Testis (tissue), 3 donors: Measurements from ENCODE around the gene PIGS. TPM values are rescaled to one million over a fixed set of nuclear protein-coding genes. Genes with fewer than 3 reads are reported as not detected.

Experiments
- DNase-seq: peaks from one replicate; pipeline ENCODE4 v3.0.0-alpha.2; 2019
- H3K27ac ChIP-seq, 2 donors: fragments of 200-600 bp; sonication (generic); one replicate each; pipeline ENCODE4 v1.5.1; 2019
- H3K27me3 ChIP-seq: fragments of 200-600 bp; sonication (generic); one replicate; pipeline ENCODE4 v1.5.1; 2019
- H3K36me3 ChIP-seq: fragments of 200-600 bp; sonication (generic); one replicate; pipeline ENCODE4 v1.5.1; 2017; ENCODE audit warnings: low read depth; ENCODE audit errors: missing control alignments
- H3K4me1 ChIP-seq: fragments of 200-600 bp; sonication (generic); one replicate; pipeline ENCODE4 v1.5.1; 2019
- H3K4me3 ChIP-seq, 2 donors: fragments of 200-600 bp; sonication (generic); one replicate each; pipeline ENCODE4 v1.5.1; 2017 to 2019
- H3K9me3 ChIP-seq: fragments of 200-600 bp; sonication (generic); one replicate; pipeline ENCODE4 v1.5.1; 2017
- POLR2A ChIP-seq: fragments of 450-650 bp; IDR thresholded peaks from one replicate; pipeline ENCODE4 v1.6.1; 2017; ENCODE audit warnings: antibody characterized with exemption, mild to moderate bottlenecking, moderate library complexity
- WGBS, 2 donors: methylation state at CpG; one replicate each; pipeline ENCODE4 v1.1.5; 2018; 5-methylcytosine and 5-hydroxymethylcytosine counted together
- intact Hi-C: fragments of 100-400 bp; cut with DNase I; formaldehyde crosslinking; loops from one replicate; pipeline ENCODE4 v1.15.1; 2023; ENCODE audit warnings: low total_unique reads
- polyA plus RNA-seq: library from polyadenylated mRNA; stranded (reverse); fragments of 350-450 nt; fragmentation: Illumina TruSeq; extraction: RNeasy Lipid Tissue Mini Kit (QIAGEN cat#74804); gene quantifications from one replicate; pipeline ENCODE4 v1.2.3, GENCODE V29; 2014; ENCODE audit warnings: low read depth, low replicate concordance; ENCODE audit not compliant: insufficient read depth
- total RNA-seq, 2 donors: library from RNA; depleted of rRNA; stranded (reverse); fragments of >200 nt; gene quantifications; one replicate each; pipeline ENCODE4 v1.2.3, GENCODE V29; 2016
- TF ChIP-seq, protein P1 (sequence below), 3 experiments: fragments of 450-650 bp in 2 of 3; fragments of 200-600 bp in 1 of 3; sonication (generic) in 1 of 3; IDR thresholded peaks; one replicate each; pipeline ENCODE4 v1.5.1; 2016 to 2019; ENCODE audit warnings: antibody characterized with exemption in 3 of 3, mild to moderate bottlenecking in 2 of 3, moderate library complexity in 1 of 3

Gene PIGS
- total and polyA plus RNA-seq, 3 donors from 2014 or later, result 57.7 to 124 (median 92.4) TPM

DNA sequence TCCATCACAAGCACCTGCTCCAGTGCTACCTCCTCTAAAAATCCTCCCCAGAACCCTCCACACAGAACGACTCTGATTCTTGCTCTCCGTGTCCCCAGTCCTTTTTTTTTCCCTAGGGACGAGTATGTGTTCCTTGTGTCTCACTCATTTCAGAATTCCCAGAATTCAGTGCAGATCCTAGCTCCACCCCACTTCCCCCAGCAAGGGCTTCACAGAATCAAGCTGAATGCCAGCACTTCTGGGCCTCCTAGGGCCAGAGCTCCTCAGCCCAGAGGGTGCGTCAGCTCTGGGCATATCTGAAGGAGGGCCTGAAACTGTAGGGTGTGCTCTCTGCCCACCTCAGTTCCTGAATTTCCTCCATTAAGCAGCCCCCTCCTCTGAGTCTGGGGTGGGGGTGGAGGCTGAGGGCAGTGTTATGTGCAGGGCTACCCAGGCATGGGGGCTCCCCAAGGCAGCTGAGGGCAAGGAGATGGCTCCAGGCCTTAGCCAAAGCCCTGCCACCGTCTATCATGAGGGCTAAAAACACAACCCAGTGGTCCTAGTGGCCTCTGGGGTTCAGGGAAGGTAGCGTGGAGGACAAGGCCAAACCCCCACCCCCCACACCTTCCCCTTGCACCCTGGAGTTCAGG, 25.4 kb downstream of the PIGS start:
- Histone ChIP-seq H3K27ac (no peak overlapping the region), H3K27me3 (no peaks in the 10 kb centered on the region), H3K36me3 (no peaks in the 10 kb centered on the region), H3K9me3 (no peaks in the 10 kb centered on the region), H3K4me1 (peaks cover 10% of the 10 kb centered on the region), H3K4me3 (no peak overlapping the region)
- DNase-seq, result no peak
- WGBS, 2 donors, result 81 to 84% methylated on average over 5 to 6 of the region's 6 CpGs
- TF ChIP-seq, protein P1, sequence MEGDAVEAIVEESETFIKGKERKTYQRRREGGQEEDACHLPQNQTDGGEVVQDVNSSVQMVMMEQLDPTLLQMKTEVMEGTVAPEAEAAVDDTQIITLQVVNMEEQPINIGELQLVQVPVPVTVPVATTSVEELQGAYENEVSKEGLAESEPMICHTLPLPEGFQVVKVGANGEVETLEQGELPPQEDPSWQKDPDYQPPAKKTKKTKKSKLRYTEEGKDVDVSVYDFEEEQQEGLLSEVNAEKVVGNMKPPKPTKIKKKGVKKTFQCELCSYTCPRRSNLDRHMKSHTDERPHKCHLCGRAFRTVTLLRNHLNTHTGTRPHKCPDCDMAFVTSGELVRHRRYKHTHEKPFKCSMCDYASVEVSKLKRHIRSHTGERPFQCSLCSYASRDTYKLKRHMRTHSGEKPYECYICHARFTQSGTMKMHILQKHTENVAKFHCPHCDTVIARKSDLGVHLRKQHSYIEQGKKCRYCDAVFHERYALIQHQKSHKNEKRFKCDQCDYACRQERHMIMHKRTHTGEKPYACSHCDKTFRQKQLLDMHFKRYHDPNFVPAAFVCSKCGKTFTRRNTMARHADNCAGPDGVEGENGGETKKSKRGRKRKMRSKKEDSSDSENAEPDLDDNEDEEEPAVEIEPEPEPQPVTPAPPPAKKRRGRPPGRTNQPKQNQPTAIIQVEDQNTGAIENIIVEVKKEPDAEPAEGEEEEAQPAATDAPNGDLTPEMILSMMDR (IDR thresholded peaks at IDR 0.05), result no peak
- no peak for TF ChIP-seq POLR2A
- intact Hi-C loops, result no loop called here

DNA sequence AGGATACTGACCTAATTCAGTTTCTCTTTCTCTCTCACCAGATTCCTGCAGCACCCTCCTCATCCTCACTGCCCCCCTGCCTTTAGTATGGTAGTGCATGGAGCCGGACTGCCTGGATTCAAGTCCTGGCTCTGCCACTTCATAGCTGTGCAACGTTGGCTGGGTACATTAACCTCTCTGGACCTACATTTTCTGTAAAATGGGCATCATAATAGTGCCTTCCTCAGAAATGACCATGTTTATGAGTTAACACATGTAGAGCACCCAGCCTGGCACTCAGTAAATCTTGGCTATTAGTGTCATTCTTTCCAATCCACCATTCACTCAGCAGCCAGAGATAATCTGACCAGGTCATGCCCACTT, 26.2 kb downstream of the PIGS start:
- TF ChIP-seq POLR2A, result no peak
- TF ChIP-seq, protein P1 (IDR thresholded peaks at IDR 0.05), result no peak
- WGBS, 2 donors, result 91 to 94% methylated on average over 2 of the region's 2 CpGs
- no peaks in the 10 kb centered on the region for H3K36me3 ChIP-seq
- H3K9me3 ChIP-seq, result no peaks in the 10 kb centered on the region
- H3K4me3 ChIP-seq, result no peak overlapping the region
- DNase-seq, result no peak
- no peaks in the 10 kb centered on the region for H3K27me3 ChIP-seq
- intact Hi-C loops, result no loop called here
- peaks cover 7% of the 10 kb centered on the region for H3K4me1 ChIP-seq
- H3K27ac ChIP-seq, result no peak overlapping the region

DNA sequence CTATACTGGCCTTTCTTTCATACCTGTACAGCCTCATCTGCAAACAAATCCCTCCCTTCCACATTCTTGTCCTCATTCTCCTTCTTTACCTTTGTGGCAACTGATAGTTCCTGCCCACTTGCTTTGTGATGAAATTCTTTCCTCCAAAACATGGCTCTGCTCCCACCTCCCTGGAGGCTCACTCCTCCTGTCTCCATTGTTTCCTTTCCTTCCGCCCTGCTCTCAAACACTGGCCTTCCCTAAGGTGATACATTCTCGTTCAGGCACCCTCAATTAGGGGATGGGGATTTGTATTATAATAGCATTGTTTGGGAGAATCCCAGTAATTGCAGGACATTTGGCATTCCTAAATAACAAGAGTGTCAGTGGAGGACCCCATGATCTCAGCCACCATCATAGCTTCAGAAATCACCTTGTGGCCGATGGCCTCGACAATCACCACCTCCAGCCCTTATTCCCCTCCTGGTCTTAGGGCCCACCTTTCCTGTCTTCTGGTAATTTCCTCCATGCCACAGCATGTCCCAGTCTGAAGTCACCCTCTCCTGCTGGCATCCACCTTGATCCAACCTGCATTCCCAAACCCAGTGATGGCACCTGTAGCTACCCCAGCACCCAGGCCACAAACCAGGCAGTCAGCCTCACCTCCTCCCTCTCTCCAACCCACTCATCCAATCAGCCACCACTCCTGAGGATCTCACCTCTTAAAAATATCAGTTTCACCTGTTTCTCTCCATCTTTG, 26.8 kb downstream of the PIGS start:
- Histone ChIP-seq H3K27ac (no peak overlapping the region), H3K9me3 (no peaks in the 10 kb centered on the region)
- TF ChIP-seq POLR2A, result no peak
- TF ChIP-seq, protein P1 (IDR thresholded peaks at IDR 0.05), result no peak

DNA sequence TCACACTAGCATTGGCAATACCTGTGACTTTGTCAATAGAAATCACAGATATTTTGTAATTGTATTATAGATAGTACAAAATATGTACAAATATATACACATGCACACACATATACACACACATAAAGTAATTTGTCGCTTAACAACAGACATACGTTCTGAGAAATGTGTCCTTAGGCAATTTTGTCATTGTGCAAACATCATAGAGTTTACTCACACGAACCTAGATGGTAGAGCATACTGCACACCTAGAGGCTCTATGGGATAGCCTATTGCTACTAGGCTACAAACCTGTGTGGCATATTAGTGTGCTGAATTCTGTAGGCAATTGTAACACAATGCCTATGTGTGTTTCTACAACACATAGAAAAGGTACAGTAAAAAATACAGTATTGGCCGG, 29.9 kb downstream of the PIGS start:
- Histone ChIP-seq H3K9me3 (no peaks in the 10 kb centered on the region), H3K27ac (no peak overlapping the region), H3K4me1 (no peaks in the 10 kb centered on the region), H3K4me3 (no peak overlapping the region), H3K27me3 (no peaks in the 10 kb centered on the region), H3K36me3 (no peaks in the 10 kb centered on the region)
- 92 to 94% methylated on average over 4 of the region's 4 CpGs for WGBS, 2 donors
- intact Hi-C loops, result no loop called here
- no peak for TF ChIP-seq POLR2A
- DNase-seq, result no peak

More for the DNA sequence above, 26.8 kb downstream of the PIGS start:
- Histone ChIP-seq H3K4me3 (no peak overlapping the region), H3K27me3 (no peaks in the 10 kb centered on the region), H3K36me3 (no peaks in the 10 kb centered on the region), H3K4me1 (peaks cover 3% of the 10 kb centered on the region)
- intact Hi-C loops, result no loop called here
- no peak for DNase-seq
- WGBS, 2 donors, result 88 to 92% methylated on average over 4 of the region's 4 CpGs

DNA sequence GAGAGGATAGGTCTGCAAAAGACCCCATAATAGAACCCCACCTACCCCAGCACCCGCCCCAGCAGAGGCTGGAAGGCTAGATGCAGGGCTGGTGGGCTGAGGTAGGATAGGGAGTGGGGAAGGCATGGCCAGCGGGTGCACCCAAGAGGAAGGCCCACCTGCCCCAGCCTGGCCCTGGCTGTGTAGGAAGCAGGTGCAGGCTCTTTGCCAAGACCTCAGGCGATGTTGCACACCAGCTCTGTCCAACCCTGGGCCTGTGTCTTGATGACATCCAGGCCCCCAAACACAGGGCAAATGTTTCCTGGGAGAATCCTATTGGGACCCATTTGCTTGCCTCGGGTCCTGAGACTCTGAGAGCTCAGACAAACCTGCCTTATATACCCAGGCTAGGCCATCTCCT, 31.1 kb downstream of the PIGS start:
- no peak overlapping the region for H3K27ac ChIP-seq
- no peaks in the 10 kb centered on the region for H3K27me3 ChIP-seq
- no peak for DNase-seq
- TF ChIP-seq, protein P1 (IDR thresholded peaks at IDR 0.05), result no peak
- TF ChIP-seq POLR2A, result no peak
- H3K4me1 ChIP-seq, result no peaks in the 10 kb centered on the region
- no peaks in the 10 kb centered on the region for H3K9me3 ChIP-seq
- H3K4me3 ChIP-seq, result no peak overlapping the region
- intact Hi-C loops, result no loop called here
- WGBS, 2 donors, result 82 to 96% methylated on average over 3 to 4 of the region's 4 CpGs
- H3K36me3 ChIP-seq, result no peaks in the 10 kb centered on the region
